Neuronal stem cell (in vitro differentiated cells): ENCODE results near the gene RETSAT. TPM values are rescaled to one million over a fixed set of nuclear protein-coding genes. Genes with fewer than 3 reads are reported as not detected.

Source experiments
- DNase-seq: peaks from one replicate; pipeline ENCODE4 v3.0.0-alpha.2; 2013; ENCODE audit warnings: low spot score
- H2AFZ ChIP-seq: one replicate; pipeline ENCODE4 v1.6.1; 2013; ENCODE audit warnings: mild to moderate bottlenecking, low read length, inconsistent platforms
- H2AK5ac ChIP-seq: 2 replicates; pipeline ENCODE4 v1.6.1; 2013; ENCODE audit warnings: low read depth, mild to moderate bottlenecking, inconsistent platforms, low read length, moderate library complexity, mixed read lengths
- H2BK120ac ChIP-seq: 2 replicates; pipeline ENCODE4 v1.6.1; 2013; ENCODE audit warnings: low read depth, mild to moderate bottlenecking, inconsistent platforms, low read length, moderate library complexity, mixed read lengths
- H2BK12ac ChIP-seq: one replicate; pipeline ENCODE4 v1.6.1; 2013; ENCODE audit warnings: low read length, inconsistent platforms
- H2BK15ac ChIP-seq: 2 replicates; pipeline ENCODE4 v1.6.1; 2013; ENCODE audit warnings: mild to moderate bottlenecking, low read length, inconsistent platforms, mixed read lengths
- H2BK5ac ChIP-seq: one replicate; pipeline ENCODE4 v1.6.1; 2013; ENCODE audit warnings: inconsistent platforms, mild to moderate bottlenecking, low read length, moderate library complexity
- H3K14ac ChIP-seq: one replicate; pipeline ENCODE4 v1.6.1; 2013; ENCODE audit warnings: low read length, inconsistent platforms
- H3K18ac ChIP-seq: 2 replicates; pipeline ENCODE4 v1.6.1; 2013; ENCODE audit warnings: low read length, inconsistent platforms
- H3K23ac ChIP-seq: 2 replicates; pipeline ENCODE4 v1.6.1; 2013; ENCODE audit warnings: low read depth, mild to moderate bottlenecking, mixed read lengths, low read length, inconsistent platforms; ENCODE audit not compliant: poor library complexity
- H3K27ac ChIP-seq: replicated peaks from 3 replicates; pipeline ENCODE4 v1.5.1; 2013; ENCODE audit warnings: low read length, inconsistent platforms
- H3K27me3 ChIP-seq, 3 experiments: 2 replicates each; pipeline ENCODE4 v1.6.1; 2013; ENCODE audit warnings: low read length in 3 of 3, mild to moderate bottlenecking in 2 of 3, inconsistent platforms in 1 of 3, low read depth in 1 of 3, mixed read lengths in 1 of 3, moderate library complexity in 1 of 3; ENCODE audit not compliant: control insufficient read depth in 3 of 3, insufficient read depth in 3 of 3
- H3K36me3 ChIP-seq, 2 donors: replicated peaks in 1 of 2; 2 replicates each; pipeline ENCODE4 v1.6.1; 2013; ENCODE audit warnings: low read length in 2 of 2; ENCODE audit not compliant: control insufficient read depth in 2 of 2, insufficient read depth in 2 of 2
- H3K4ac ChIP-seq: 2 replicates; pipeline ENCODE4 v1.6.1; 2013; ENCODE audit warnings: inconsistent platforms, mild to moderate bottlenecking, low read length, moderate library complexity
- H3K4me1 ChIP-seq, 2 donors: 1 replicate in 1 of 2; 2 replicates in 1 of 2; pipeline ENCODE4 v1.6.1; 2013; ENCODE audit warnings: low read length in 2 of 2, low read depth in 1 of 2; ENCODE audit not compliant: control insufficient read depth in 2 of 2, insufficient read depth in 1 of 2
- H3K4me2 ChIP-seq: one replicate; pipeline ENCODE4 v1.6.1; 2013; ENCODE audit warnings: mild to moderate bottlenecking, low read length, inconsistent platforms; ENCODE audit not compliant: insufficient read depth, poor library complexity, severe bottlenecking
- H3K4me3 ChIP-seq, 2 donors: 2 replicates each; pipeline ENCODE4 v1.5.1; 2013; ENCODE audit warnings: low read length in 2 of 2, mild to moderate bottlenecking in 2 of 2, inconsistent platforms in 1 of 2, moderate library complexity in 1 of 2
- H3K79me1 ChIP-seq: one replicate; pipeline ENCODE4 v1.6.1; 2013; ENCODE audit warnings: low read depth, mild to moderate bottlenecking, inconsistent platforms, low read length, moderate library complexity
- H3K9ac ChIP-seq: one replicate; pipeline ENCODE4 v1.6.1; 2013; ENCODE audit warnings: mild to moderate bottlenecking, low read depth, low read length, inconsistent platforms; ENCODE audit not compliant: poor library complexity
- H3K9me3 ChIP-seq, 2 donors: replicated peaks in 1 of 2; 2 replicates each; pipeline versions ENCODE3 to v1.6.1; 2013; ENCODE audit warnings: low read length in 2 of 2, mild to moderate bottlenecking in 2 of 2, inconsistent platforms in 1 of 2, low read depth in 1 of 2, mixed read lengths in 1 of 2, moderate library complexity in 1 of 2; ENCODE audit not compliant: control insufficient read depth in 2 of 2, insufficient read depth in 1 of 2
- H4K8ac ChIP-seq: one replicate; pipeline ENCODE4 v1.6.1; 2013; ENCODE audit warnings: low read depth, mild to moderate bottlenecking, inconsistent platforms, low read length, moderate library complexity
- H4K91ac ChIP-seq: one replicate; pipeline ENCODE4 v1.6.1; 2013; ENCODE audit warnings: low read length, low read depth, mild to moderate bottlenecking, inconsistent platforms; ENCODE audit not compliant: poor library complexity
- WGBS, 2 donors: extraction: QIAGEN DNeasy Blood & Tissue Kit; methylation state at CpG; one replicate each; pipeline ENCODE4 v1.1.7; 2013; ENCODE audit warnings: missing lambda C conversion rate in 2 of 2, mixed read lengths in 1 of 2; ENCODE audit not compliant: insufficient read length in 2 of 2, insufficient replicate concordance in 1 of 2; ENCODE audit errors: extremely low coverage in 2 of 2; 5-methylcytosine and 5-hydroxymethylcytosine counted together
- small RNA-seq: library from polyadenylated mRNA; stranded (forward); fragments of <200 nt; extraction: miRNeasy Mini kit (QIAGEN cat#:217004); gene quantifications from one replicate; pipeline ENCODE3, GENCODE V24; 2013; ENCODE audit not compliant: insufficient read depth

The RETSAT gene

GRCh38 chr2:85302121-85302520 is 52.2 kb downstream of the RETSAT start:
- no peaks in the 10 kb centered on the region for H3K9me3 ChIP-seq
- H4K91ac ChIP-seq: no peak overlapping the region
- H3K27me3 ChIP-seq: no peaks in the 10 kb centered on the region
- H3K14ac ChIP-seq: no peak overlapping the region
- no peak overlapping the region for H3K9ac ChIP-seq
- no peak overlapping the region for H3K4me2 ChIP-seq
- H2BK15ac ChIP-seq: no peak overlapping the region
- no peak overlapping the region for H3K4me3 ChIP-seq
- no peak overlapping the region for H3K27ac ChIP-seq
- H2BK120ac ChIP-seq: no peak overlapping the region
- peaks cover 24 to 50% of the 10 kb centered on the region in 2 donors for H3K36me3 ChIP-seq
- no peak overlapping the region for H3K18ac ChIP-seq
- H3K23ac ChIP-seq: no peak overlapping the region
- WGBS, 2 donors: no CpG with 5 or more reads among the region's 6 CpGs
- H3K4me1 ChIP-seq: peaks cover 2 to 5% of the 10 kb centered on the region in 2 donors
- no peak overlapping the region for H2BK5ac ChIP-seq
- no peak overlapping the region for H2AK5ac ChIP-seq
- no peak overlapping the region for H2AFZ ChIP-seq
- H3K4ac ChIP-seq: no peak overlapping the region
- no peaks in the 10 kb centered on the region for H3K79me1 ChIP-seq
- H4K8ac ChIP-seq: no peak overlapping the region
- no peak overlapping the region for H2BK12ac ChIP-seq
- no peak for DNase-seq

Small RNA genes within 50 kb of the gene (small RNA-seq; reads per million reads assigned to genes)
- gene AC062037.1 (not detected), gene AC062037.2 (not detected), gene RF00019 (not detected), gene RN7SL113P (not detected)
